Measurements from ENCODE around the gene PRDM2.

PRDM2 gene

DNA sequence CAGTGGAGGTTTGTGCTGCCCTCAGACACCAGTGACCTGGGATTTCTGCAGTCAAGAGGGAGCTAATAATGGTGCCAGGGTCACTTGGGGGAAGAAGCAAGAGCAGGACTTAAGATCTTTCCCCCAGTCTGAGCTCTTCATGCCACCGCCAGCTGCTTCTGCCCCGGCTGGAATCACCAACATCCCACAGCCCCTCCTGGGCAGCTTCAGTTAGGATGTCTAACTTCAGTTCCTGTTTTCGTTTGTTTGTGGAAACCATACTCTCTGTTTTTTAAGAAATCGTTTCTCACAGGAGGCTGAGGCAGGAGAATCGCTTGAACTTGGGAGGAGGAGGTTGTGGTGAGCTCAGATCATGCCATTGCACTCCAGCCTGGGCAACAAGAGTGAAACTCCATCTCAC lies 25.6 kb upstream of the PRDM2 start:
- H3K27me3 ChIP-seq (replicated peaks; ENCODE audit: insufficient read depth, low read length) = no peaks in the 10 kb centered on the region
- TF ChIP-seq CTCF (IDR thresholded peaks at IDR 0.05; ENCODE audit: low read length) (no peak), EZH2phosphoT487 (IDR thresholded peaks at IDR 0.05; ENCODE audit: low read length) (no peak), EZH2 (optimal IDR thresholded peaks at IDR 0.05; ENCODE audit: low read depth, low read length) (no peak)
- H2AFZ ChIP-seq (ENCODE audit: low read length) = no peak overlapping the region
- no peak overlapping the region for H3K4me2 ChIP-seq (ENCODE audit: low read depth, low read length)
- no peak overlapping the region for H3K4me3 ChIP-seq (ENCODE audit: low read length)
- H3K9ac ChIP-seq (ENCODE audit: low read length) = no peak overlapping the region
- H3K36me3 ChIP-seq (replicated peaks; ENCODE audit: insufficient read depth, low read length) = no peaks in the 10 kb centered on the region
- H4K20me1 ChIP-seq (ENCODE audit: insufficient read depth, low read length) = no peaks in the 10 kb centered on the region
- no peaks in the 10 kb centered on the region for H3K9me2 ChIP-seq (replicated peaks; ENCODE audit: insufficient read depth, low read length)
- H3K27ac ChIP-seq (ENCODE audit: low read length) = no peak overlapping the region
- H3K9me3 ChIP-seq (replicated peaks; ENCODE audit: insufficient read depth, low read length) = no peaks in the 10 kb centered on the region
- no peak for DNase-seq
- no peaks in the 10 kb centered on the region for H3F3A ChIP-seq (ENCODE audit: insufficient read depth, low read length)
- H3K4me1 ChIP-seq (ENCODE audit: low read length) = no peaks in the 10 kb centered on the region
- H3K79me2 ChIP-seq (ENCODE audit: low read length) = no peaks in the 10 kb centered on the region

GRCh38 chr1:13675151-13675651 lies 24.8 kb upstream of the PRDM2 start:
- Histone ChIP-seq H3K27me3 (replicated peaks; ENCODE audit: insufficient read depth, low read length) (no peaks in the 10 kb centered on the region), H3K4me1 (ENCODE audit: low read length) (no peaks in the 10 kb centered on the region), H4K20me1 (ENCODE audit: insufficient read depth, low read length) (no peaks in the 10 kb centered on the region), H3K4me3 (ENCODE audit: low read length) (no peak overlapping the region), H3K27ac (ENCODE audit: low read length) (no peak overlapping the region), H3K9me3 (replicated peaks; ENCODE audit: insufficient read depth, low read length) (no peaks in the 10 kb centered on the region), H3K9me2 (replicated peaks; ENCODE audit: insufficient read depth, low read length) (no peaks in the 10 kb centered on the region), H3K79me2 (ENCODE audit: low read length) (no peaks in the 10 kb centered on the region), H3K9ac (ENCODE audit: low read length) (no peak overlapping the region), H3F3A (ENCODE audit: insufficient read depth, low read length) (no peaks in the 10 kb centered on the region), H2AFZ (ENCODE audit: low read length) (no peak overlapping the region), H3K36me3 (replicated peaks; ENCODE audit: insufficient read depth, low read length) (no peaks in the 10 kb centered on the region), H3K4me2 (ENCODE audit: low read depth, low read length) (no peak overlapping the region)
- no peak for DNase-seq
- TF ChIP-seq CTCF (IDR thresholded peaks at IDR 0.05; ENCODE audit: low read length) (no peak), EZH2phosphoT487 (IDR thresholded peaks at IDR 0.05; ENCODE audit: low read length) (no peak), EZH2 (optimal IDR thresholded peaks at IDR 0.05; ENCODE audit: low read depth, low read length) (no peak)

- TF ChIP-seq EZH2 (optimal IDR thresholded peaks at IDR 0.05; ENCODE audit: low read depth, low read length) (no peak), CTCF (IDR thresholded peaks at IDR 0.05; ENCODE audit: low read length) (no peak), EZH2phosphoT487 (IDR thresholded peaks at IDR 0.05; ENCODE audit: low read length) (no peak)
- no peak overlapping the region for H3K4me3 ChIP-seq (ENCODE audit: low read length)
- DNase-seq = no peak
These were observed 22.1 kb upstream of the PRDM2 start for GRCh38 chr1:13677896-13678295.

More at GRCh38 chr1:13677896-13678295, 22.1 kb upstream of the PRDM2 start:
- H3K27ac ChIP-seq (ENCODE audit: low read length) = no peak overlapping the region
- no peak overlapping the region for H2AFZ ChIP-seq (ENCODE audit: low read length)
- no peaks in the 10 kb centered on the region for H3K4me1 ChIP-seq (ENCODE audit: low read length)
- no peaks in the 10 kb centered on the region for H3K27me3 ChIP-seq (replicated peaks; ENCODE audit: insufficient read depth, low read length)
- no peaks in the 10 kb centered on the region for H3K9me2 ChIP-seq (replicated peaks; ENCODE audit: insufficient read depth, low read length)
- H3K9me3 ChIP-seq (replicated peaks; ENCODE audit: insufficient read depth, low read length) = no peaks in the 10 kb centered on the region
- H3K79me2 ChIP-seq (ENCODE audit: low read length) = no peaks in the 10 kb centered on the region
- H3K36me3 ChIP-seq (replicated peaks; ENCODE audit: insufficient read depth, low read length) = no peaks in the 10 kb centered on the region
- no peak overlapping the region for H3K4me2 ChIP-seq (ENCODE audit: low read depth, low read length)
- H3F3A ChIP-seq (ENCODE audit: insufficient read depth, low read length) = no peaks in the 10 kb centered on the region
- no peak overlapping the region for H3K9ac ChIP-seq (ENCODE audit: low read length)
- H4K20me1 ChIP-seq (ENCODE audit: insufficient read depth, low read length) = no peaks in the 10 kb centered on the region
